ENCODE results near the gene FKBP15.

FKBP15 gene

GRCh38 chr9:113266174-113266573 lies 45.1 kb upstream of the FKBP15 start:
- Histone ChIP-seq H4K20me1 (ENCODE audit: insufficient read depth, low read length) (no peaks in the 10 kb centered on the region), H3K36me3 (replicated peaks; ENCODE audit: low read depth, low read length) (peaks cover 39% of the 10 kb centered on the region)
- no peak for TF ChIP-seq EZH2phosphoT487 (IDR thresholded peaks at IDR 0.05; ENCODE audit: low read depth)

GRCh38 chr9:113261917-113262671 lies 41.0 kb upstream of the FKBP15 start:
- TF ChIP-seq EZH2phosphoT487 (IDR thresholded peaks at IDR 0.05; ENCODE audit: low read depth) (no peak), CTCF (IDR thresholded peaks at IDR 0.05; ENCODE audit: low read depth, low read length) (no peak)
- Histone ChIP-seq H3K4me1 (ENCODE audit: low read length) (no peaks in the 10 kb centered on the region), H3K9ac (ENCODE audit: low read length) (no peak overlapping the region), H3K4me3 (ENCODE audit: low read length) (no peak overlapping the region), H3K9me3 (ENCODE audit: insufficient read depth, low read length) (no peaks in the 10 kb centered on the region), H3K79me2 (ENCODE audit: low read length) (no peaks in the 10 kb centered on the region), H4K20me1 (ENCODE audit: insufficient read depth, low read length) (no peaks in the 10 kb centered on the region), H3K27ac (ENCODE audit: low read length) (no peak overlapping the region), H3K4me2 (ENCODE audit: low read length) (no peak overlapping the region), H3K36me3 (replicated peaks; ENCODE audit: low read depth, low read length) (peaks cover 31% of the 10 kb centered on the region), H2AFZ (ENCODE audit: low read depth, low read length) (no peak overlapping the region), H3K27me3 (ENCODE audit: low read depth, low read length) (no peaks in the 10 kb centered on the region)

More at GRCh38 chr9:113266174-113266573, 45.1 kb upstream of the FKBP15 start:
- Histone ChIP-seq H3K9ac (ENCODE audit: low read length) (no peak overlapping the region), H3K27me3 (ENCODE audit: low read depth, low read length) (no peaks in the 10 kb centered on the region), H2AFZ (ENCODE audit: low read depth, low read length) (no peak overlapping the region), H3K4me3 (ENCODE audit: low read length) (no peak overlapping the region), H3K27ac (ENCODE audit: low read length) (no peak overlapping the region), H3K79me2 (ENCODE audit: low read length) (no peaks in the 10 kb centered on the region), H3K4me2 (ENCODE audit: low read length) (no peak overlapping the region), H3K9me3 (ENCODE audit: insufficient read depth, low read length) (no peaks in the 10 kb centered on the region), H3K4me1 (ENCODE audit: low read length) (no peaks in the 10 kb centered on the region)

- TF ChIP-seq EZH2phosphoT487 (IDR thresholded peaks at IDR 0.05; ENCODE audit: low read depth) (no peak), CTCF (IDR thresholded peaks at IDR 0.05; ENCODE audit: low read depth, low read length) (no peak)
- H3K36me3 ChIP-seq (replicated peaks; ENCODE audit: low read depth, low read length): peaks cover 30% of the 10 kb centered on the region
Observed at GRCh38 chr9:113258282-113258681, 37.2 kb upstream of the FKBP15 start.

GRCh38 chr9:113257863-113258262 lies 36.8 kb upstream of the FKBP15 start:
- Histone ChIP-seq H3K9me3 (ENCODE audit: insufficient read depth, low read length) (no peaks in the 10 kb centered on the region), H3K4me3 (ENCODE audit: low read length) (no peak overlapping the region), H2AFZ (ENCODE audit: low read depth, low read length) (no peak overlapping the region), H3K4me2 (ENCODE audit: low read length) (no peak overlapping the region), H3K4me1 (ENCODE audit: low read length) (no peaks in the 10 kb centered on the region), H3K27ac (ENCODE audit: low read length) (no peak overlapping the region), H3K27me3 (ENCODE audit: low read depth, low read length) (no peaks in the 10 kb centered on the region), H3K79me2 (ENCODE audit: low read length) (no peaks in the 10 kb centered on the region), H3K36me3 (replicated peaks; ENCODE audit: low read depth, low read length) (peaks cover 30% of the 10 kb centered on the region), H4K20me1 (ENCODE audit: insufficient read depth, low read length) (no peaks in the 10 kb centered on the region), H3K9ac (ENCODE audit: low read length) (no peak overlapping the region)
- TF ChIP-seq CTCF (IDR thresholded peaks at IDR 0.05; ENCODE audit: low read depth, low read length) (no peak), EZH2phosphoT487 (IDR thresholded peaks at IDR 0.05; ENCODE audit: low read depth) (no peak)

More at GRCh38 chr9:113258282-113258681, 37.2 kb upstream of the FKBP15 start:
- Histone ChIP-seq H3K9ac (ENCODE audit: low read length) (no peak overlapping the region), H3K9me3 (ENCODE audit: insufficient read depth, low read length) (no peaks in the 10 kb centered on the region), H3K27ac (ENCODE audit: low read length) (no peak overlapping the region), H3K4me3 (ENCODE audit: low read length) (no peak overlapping the region), H4K20me1 (ENCODE audit: insufficient read depth, low read length) (no peaks in the 10 kb centered on the region), H3K4me1 (ENCODE audit: low read length) (no peaks in the 10 kb centered on the region), H3K79me2 (ENCODE audit: low read length) (no peaks in the 10 kb centered on the region), H2AFZ (ENCODE audit: low read depth, low read length) (no peak overlapping the region), H3K27me3 (ENCODE audit: low read depth, low read length) (no peaks in the 10 kb centered on the region), H3K4me2 (ENCODE audit: low read length) (no peak overlapping the region)
